ENCODE measurements around the gene DTNA. TPM values are rescaled to one million over a fixed set of nuclear protein-coding genes. Genes with fewer than 3 reads are reported as not detected.
"Not testable (repeated sequence)": the region's sequence is repeated elsewhere in the genome, so short reads cannot be mapped to it uniquely, and the experiment has no call there.

The DTNA gene
- total RNA-seq, result 10 to 100 TPM; 41.0 to 78.4 TPM

- H3K4me1 ChIP-seq (ENCODE audit: control insufficient read depth in 1 of 2, low read depth in 2 of 2), result peaks cover 35 to 53% of the 10 kb centered on the region in 2 donors
- DNase-seq (ENCODE audit: low spot score), result peak; percentile 31
- no peaks in the 10 kb centered on the region for H3K27me3 ChIP-seq (replicated peaks; ENCODE audit: insufficient read depth)
- H3K4me3 ChIP-seq, result peak within 1 kb of the TSS; percentile 22
- no peak for TF ChIP-seq CTCF (IDR thresholded peaks at IDR 0.05)
- ATAC-seq (ENCODE audit: insufficient number of reproducible peaks, low FRiP score, low read depth), result peak; percentile 36
- H3K9me3 ChIP-seq, result no peaks in the 10 kb centered on the region
- H3K36me3 ChIP-seq, result no peaks in the 10 kb centered on the region
- peak within 1 kb of the TSS; percentile 62 to 71 for H3K27ac ChIP-seq
These were observed at the start of gene DTNA for GRCh38 chr18:34709750-34710441. Gene DTNA (plus strand): TSS chr18:34710298. CDS start chr18:34755977, 45,679 bp downstream.

- Histone ChIP-seq H3K27ac (peak overlapping the region; percentile 81 to 90), H3K4me1 (ENCODE audit: control insufficient read depth in 1 of 2, low read depth in 2 of 2) (peaks cover 20 to 49% of the 10 kb centered on the region in 2 donors), H3K4me3 (no peak overlapping the region), H3K36me3 (no peaks in the 10 kb centered on the region), H3K9me3 (no peaks in the 10 kb centered on the region), H3K27me3 (replicated peaks; ENCODE audit: insufficient read depth) (no peaks in the 10 kb centered on the region)
- DNase-seq (ENCODE audit: low spot score), result no peak
- TF ChIP-seq CTCF (IDR thresholded peaks at IDR 0.05), result no peak
- no peak for ATAC-seq (ENCODE audit: insufficient number of reproducible peaks, low FRiP score, low read depth)
These were observed 49.5 kb upstream of the DTNA start for GRCh38 chr18:34660572-34660971.

- DNase-seq (ENCODE audit: low spot score), result no peak
- TF ChIP-seq CTCF (IDR thresholded peaks at IDR 0.05), result peak; percentile 75
These were observed 48.5 kb upstream of the DTNA start for GRCh38 chr18:34661464-34662087.

GRCh38 chr18:34676816-34677574, 33.1 kb upstream of the DTNA start:
- no peaks in the 10 kb centered on the region for H3K27me3 ChIP-seq (replicated peaks; ENCODE audit: insufficient read depth)
- H3K36me3 ChIP-seq, result no peaks in the 10 kb centered on the region
- no peak for TF ChIP-seq CTCF (IDR thresholded peaks at IDR 0.05)
- no peak for ATAC-seq (ENCODE audit: insufficient number of reproducible peaks, low FRiP score, low read depth)
- H3K9me3 ChIP-seq, result no peaks in the 10 kb centered on the region
- no peak for DNase-seq (ENCODE audit: low spot score)
- no peak overlapping the region for H3K4me3 ChIP-seq
- H3K4me1 ChIP-seq (ENCODE audit: control insufficient read depth in 1 of 2, low read depth in 2 of 2), result peaks cover 0 to 6% of the 10 kb centered on the region in 2 donors
- H3K27ac ChIP-seq, result no peak overlapping the region

More at GRCh38 chr18:34661464-34662087, 48.5 kb upstream of the DTNA start:
- Histone ChIP-seq H3K9me3 (no peaks in the 10 kb centered on the region), H3K27me3 (replicated peaks; ENCODE audit: insufficient read depth) (no peaks in the 10 kb centered on the region), H3K27ac (peak overlapping the region in 1 of 2 donors; percentile 5), H3K4me1 (ENCODE audit: control insufficient read depth in 1 of 2, low read depth in 2 of 2) (peaks cover 20 to 49% of the 10 kb centered on the region in 2 donors), H3K36me3 (no peaks in the 10 kb centered on the region), H3K4me3 (no peak overlapping the region)
- ATAC-seq (ENCODE audit: insufficient number of reproducible peaks, low FRiP score, low read depth), result no peak

GRCh38 chr18:34689750-34690149, 20.3 kb upstream of the DTNA start:
- H3K27ac ChIP-seq; H3K9me3 ChIP-seq; DNase-seq (ENCODE audit: low spot score); H3K4me3 ChIP-seq; H3K4me1 ChIP-seq (ENCODE audit: control insufficient read depth in 1 of 2, low read depth in 2 of 2); ATAC-seq (ENCODE audit: insufficient number of reproducible peaks, low FRiP score, low read depth); H3K36me3 ChIP-seq; H3K27me3 ChIP-seq (replicated peaks; ENCODE audit: insufficient read depth): not testable (repeated sequence)
